Transverse colon (tissue), 4 donors: ENCODE measurements around the gene KRTAP4-8. TPM values are rescaled to one million over a fixed set of nuclear protein-coding genes. Genes with fewer than 3 reads are reported as not detected.
"Not testable (repeated sequence)": the region's sequence is repeated elsewhere in the genome, so short reads cannot be mapped to it uniquely, and the experiment has no call there.

Source experiments
- DNase-seq: peaks from one replicate; pipeline ENCODE4 v3.0.0-alpha.2; 2019
- H3K27ac ChIP-seq, 4 donors: fragments of 200-600 bp; sonication (generic); 2 replicates each; pipeline ENCODE4 v1.5.1; 2016 to 2018; ENCODE audit warnings: inconsistent platforms in 4 of 4
- H3K27me3 ChIP-seq: fragments of 200-600 bp; sonication (generic); 2 replicates; pipeline ENCODE4 v1.5.1; 2017; ENCODE audit warnings: inconsistent platforms
- H3K36me3 ChIP-seq, 4 donors: fragments of 200-600 bp; sonication (generic); 2 replicates each; pipeline ENCODE4 v1.5.1; 2017 to 2019; ENCODE audit warnings: inconsistent platforms in 4 of 4
- H3K4me1 ChIP-seq, 4 donors: fragments of 200-600 bp; sonication (generic); 2 replicates each; pipeline ENCODE4 v1.5.1; 2017 to 2020; ENCODE audit warnings: inconsistent platforms in 4 of 4
- H3K4me3 ChIP-seq, 4 donors: fragments of 200-600 bp; sonication (generic); 1 replicate in 1 of 4; 2 replicates in 3 of 4; pipeline versions ENCODE4 v1.5.1 to v1.6.1; 2017 to 2019; ENCODE audit warnings: inconsistent platforms in 4 of 4
- H3K9me3 ChIP-seq, 2 donors: fragments of 200-600 bp; sonication (generic); 2 replicates each; pipeline ENCODE4 v1.5.1; 2017 to 2019; ENCODE audit warnings: inconsistent platforms in 2 of 2
- CTCF ChIP-seq, 5 experiments: fragments of 200-600 bp in 3 of 5; fragments of 450-650 bp in 2 of 5; sonication (generic) in 3 of 5; IDR thresholded peaks; 1 replicate in 2 of 5; 2 replicates in 3 of 5; pipeline ENCODE4 v1.5.1; 2016 to 2017; ENCODE audit warnings: antibody characterized with exemption in 5 of 5, inconsistent platforms in 3 of 5, mild to moderate bottlenecking in 2 of 5, moderate library complexity in 1 of 5
- EP300 ChIP-seq: sonication (generic); formaldehyde crosslinking; IDR thresholded peaks from one replicate; pipeline ENCODE4 v1.6.1; 2017; ENCODE audit warnings: antibody characterized with exemption, low read depth
- POLR2A ChIP-seq: fragments of 450-650 bp; IDR thresholded peaks from one replicate; pipeline ENCODE4 v1.6.1; 2016; ENCODE audit warnings: antibody characterized with exemption, mild to moderate bottlenecking, moderate library complexity
- POLR2AphosphoS5 ChIP-seq, 3 donors: sonication (generic); formaldehyde crosslinking; IDR thresholded peaks; one replicate each; pipeline ENCODE4 v1.6.1; 2016; ENCODE audit warnings: antibody characterized with exemption in 3 of 3
- WGBS, 2 donors: methylation state at CpG; one replicate each; pipeline ENCODE4 v1.1.5; 2018; ENCODE audit warnings: low coverage in 1 of 2; 5-methylcytosine and 5-hydroxymethylcytosine counted together
- in situ Hi-C, 4 donors: fragments of 200-750 bp; cut with MboI; loops; one replicate each; pipeline versions ENCODE4 v1.15.0 to v1.15.1; 2017; ENCODE audit warnings: low sequenced_read_pairs in 3 of 4, low pct_ligation_motif_present in 1 of 4, low pct_unique_long_range_greater_than_20kb in 1 of 4
- intact Hi-C: fragments of 100-400 bp; cut with DNase I; formaldehyde crosslinking; loops from one replicate; pipeline ENCODE4 v1.15.1; 2023; ENCODE audit warnings: low total_unique reads
- total RNA-seq, 4 donors: library from RNA; depleted of rRNA; stranded (reverse); fragments of >200 nt; gene quantifications; one replicate each; pipeline ENCODE4 v1.1.0, GENCODE V29; 2016

KRTAP4-8 gene
- total RNA-seq, 4 donors from 2014 or later, result not detected

- no peaks in the 10 kb centered on the region for H3K4me1 ChIP-seq
- no peak for DNase-seq
- in situ Hi-C loops (no loop called here), intact Hi-C loops (no loop called here)
- TF ChIP-seq POLR2AphosphoS5 (IDR thresholded peaks at IDR 0.05) (no peak), EP300 (no peak), POLR2A (no peak), CTCF (IDR thresholded peaks at IDR 0.05) (no peak)
- no peak within 1 kb of the TSS for H3K27ac ChIP-seq
- H3K27me3 ChIP-seq, result no peaks in the 10 kb centered on the region
- no peaks in the 10 kb centered on the region for H3K36me3 ChIP-seq
- H3K9me3 ChIP-seq, result no peaks in the 10 kb centered on the region
- WGBS, 2 donors, result 52 to 63% methylated on average over 4 to 10 of the region's 10 CpGs
- H3K4me3 ChIP-seq, result no peak within 1 kb of the TSS
Measured at GRCh38 chr17:41101586-41102259, 3.8 kb upstream of the KRTAP4-8 start, which contains the start of gene KRTAP4-16. TSS of gene KRTAP4-16 (minus strand) at chr17:41102209. CDS start at chr17:41102209, 0 bp downstream.

- in situ Hi-C loops, H3K4me1 ChIP-seq, intact Hi-C loops, H3K9me3 ChIP-seq, H3K27me3 ChIP-seq, H3K36me3 ChIP-seq, H3K4me3 ChIP-seq, DNase-seq, H3K27ac ChIP-seq: not testable (repeated sequence)
- 52 to 71% methylated on average over 7 of the region's 7 CpGs for WGBS, 2 donors
Measured at GRCh38 chr17:41099682-41100480, 1.9 kb upstream of the KRTAP4-8 start.

- WGBS, 2 donors, result 81 to 82% methylated on average over 5 to 6 of the region's 6 CpGs
- in situ Hi-C loops, result no loop called here
- Histone ChIP-seq H3K4me3 (no peak overlapping the region), H3K27me3 (no peaks in the 10 kb centered on the region), H3K36me3 (no peaks in the 10 kb centered on the region), H3K4me1 (no peaks in the 10 kb centered on the region), H3K27ac (no peak overlapping the region), H3K9me3 (no peaks in the 10 kb centered on the region)
- intact Hi-C loops, result no loop called here
- TF ChIP-seq CTCF (IDR thresholded peaks at IDR 0.05) (no peak), POLR2AphosphoS5 (IDR thresholded peaks at IDR 0.05) (no peak), EP300 (no peak), POLR2A (no peak)
- DNase-seq, result no peak
Measured at GRCh38 chr17:41098481-41098880, 539 bp upstream of the KRTAP4-8 start.

- no peak for TF ChIP-seq POLR2AphosphoS5 (IDR thresholded peaks at IDR 0.05)
- no peak for TF ChIP-seq CTCF (IDR thresholded peaks at IDR 0.05)
- no peak for TF ChIP-seq POLR2A
- no peak for TF ChIP-seq EP300
- H3K36me3 ChIP-seq, result no peaks in the 10 kb centered on the region
- DNase-seq, result no peak
- in situ Hi-C loops, result no loop called here
- no peaks in the 10 kb centered on the region for H3K9me3 ChIP-seq
- intact Hi-C loops, result no loop called here
- no peak overlapping the region for H3K27ac ChIP-seq
- H3K4me1 ChIP-seq, result no peaks in the 10 kb centered on the region
- H3K27me3 ChIP-seq, result no peaks in the 10 kb centered on the region
- H3K4me3 ChIP-seq, result no peak overlapping the region
- 83 to 87% methylated on average over 7 of the region's 7 CpGs for WGBS, 2 donors
Measured at GRCh38 chr17:41096055-41096454, 1.9 kb downstream of the KRTAP4-8 start.

- H3K27me3 ChIP-seq, H3K4me3 ChIP-seq, intact Hi-C loops, H3K27ac ChIP-seq, H3K36me3 ChIP-seq, H3K9me3 ChIP-seq, H3K4me1 ChIP-seq, DNase-seq, in situ Hi-C loops: not testable (repeated sequence)
- WGBS, 2 donors, result 58 to 65% methylated on average over 2 to 4 of the region's 4 CpGs
Measured at GRCh38 chr17:41088760-41089352, 9.1 kb downstream of the KRTAP4-8 start.

GRCh38 chr17:41084100-41084856, 13.7 kb downstream of the KRTAP4-8 start, which contains the start of gene KRTAP4-7:
TSS of gene KRTAP4-7 (plus strand) at chr17:41084150. CDS start at chr17:41084207, 57 bp downstream.
- WGBS, 2 donors, result 80 to 83% methylated on average over 1 to 10 of the region's 14 CpGs
- H3K27ac ChIP-seq, H3K4me3 ChIP-seq, H3K27me3 ChIP-seq, DNase-seq, H3K9me3 ChIP-seq, intact Hi-C loops, H3K36me3 ChIP-seq, H3K4me1 ChIP-seq, in situ Hi-C loops: not testable (repeated sequence)

GRCh38 chr17:41083427-41083826, 14.5 kb downstream of the KRTAP4-8 start:
- H3K9me3 ChIP-seq, intact Hi-C loops, H3K27me3 ChIP-seq, in situ Hi-C loops, DNase-seq, H3K4me1 ChIP-seq, H3K36me3 ChIP-seq, H3K27ac ChIP-seq, H3K4me3 ChIP-seq: not testable (repeated sequence)
- WGBS, 2 donors, result 75 to 83% methylated on average over 2 of the region's 2 CpGs
